ENCODE measurements around the gene HIGD1A. TPM values are rescaled to one million over a fixed set of nuclear protein-coding genes. Genes with fewer than 3 reads are reported as not detected.

The HIGD1A gene
- total RNA-seq, 1 experiment from 2014 or later: 112 TPM

DNA sequence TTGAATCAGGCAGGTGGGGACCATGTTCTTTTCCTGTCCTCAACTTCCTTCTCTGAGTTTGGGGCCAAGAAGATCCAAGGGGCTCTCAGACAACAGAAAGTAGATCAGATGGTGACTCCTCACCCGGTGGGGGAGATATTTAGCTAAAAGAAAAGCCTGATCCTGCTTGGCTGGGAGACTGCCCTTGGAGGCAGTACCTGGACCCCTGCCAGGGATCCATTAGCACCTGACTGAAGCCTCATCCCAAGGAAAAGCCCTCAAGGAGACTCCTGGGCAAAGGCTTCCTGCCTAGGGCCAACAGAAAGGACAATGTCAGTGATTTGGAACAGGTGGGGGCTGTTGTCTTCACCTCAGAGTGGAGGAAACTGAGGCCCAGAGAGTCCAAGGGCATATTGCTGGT is 68.2 kb downstream of the HIGD1A start:
- DNase-seq: no peak
- Histone ChIP-seq H3K9me3 (no peaks in the 10 kb centered on the region), H3K4me1 (no peaks in the 10 kb centered on the region), H3K36me3 (ENCODE audit: control insufficient read depth, insufficient read depth, low read length) (no peaks in the 10 kb centered on the region), H3K4me3 (ENCODE audit: low read depth, low read length) (no peak overlapping the region), H3K27me3 (replicated peaks; ENCODE audit: control insufficient read depth, insufficient read depth, low read length) (no peaks in the 10 kb centered on the region)
- no peak overlapping the region for H3K27ac Mint-ChIP-seq (ENCODE audit: unreplicated experiment)
- TF ChIP-seq, protein P1, sequence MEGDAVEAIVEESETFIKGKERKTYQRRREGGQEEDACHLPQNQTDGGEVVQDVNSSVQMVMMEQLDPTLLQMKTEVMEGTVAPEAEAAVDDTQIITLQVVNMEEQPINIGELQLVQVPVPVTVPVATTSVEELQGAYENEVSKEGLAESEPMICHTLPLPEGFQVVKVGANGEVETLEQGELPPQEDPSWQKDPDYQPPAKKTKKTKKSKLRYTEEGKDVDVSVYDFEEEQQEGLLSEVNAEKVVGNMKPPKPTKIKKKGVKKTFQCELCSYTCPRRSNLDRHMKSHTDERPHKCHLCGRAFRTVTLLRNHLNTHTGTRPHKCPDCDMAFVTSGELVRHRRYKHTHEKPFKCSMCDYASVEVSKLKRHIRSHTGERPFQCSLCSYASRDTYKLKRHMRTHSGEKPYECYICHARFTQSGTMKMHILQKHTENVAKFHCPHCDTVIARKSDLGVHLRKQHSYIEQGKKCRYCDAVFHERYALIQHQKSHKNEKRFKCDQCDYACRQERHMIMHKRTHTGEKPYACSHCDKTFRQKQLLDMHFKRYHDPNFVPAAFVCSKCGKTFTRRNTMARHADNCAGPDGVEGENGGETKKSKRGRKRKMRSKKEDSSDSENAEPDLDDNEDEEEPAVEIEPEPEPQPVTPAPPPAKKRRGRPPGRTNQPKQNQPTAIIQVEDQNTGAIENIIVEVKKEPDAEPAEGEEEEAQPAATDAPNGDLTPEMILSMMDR (IDR thresholded peaks at IDR 0.05; ENCODE audit: insufficient read depth in 1 of 2, low read depth in 1 of 2, low read length in 1 of 2, severe bottlenecking in 1 of 2, unreplicated experiment in 1 of 2): no peak
- no TSS peak for BruUV-seq (replicated peaks)
- intact Hi-C loops (cut with micrococcal nuclease; ENCODE audit: unreplicated experiment): no loop called here
- ChIA-PET CTCF (no interaction called here), POLR2A (no interaction called here)
- H3K4me3 Mint-ChIP-seq (ENCODE audit: unreplicated experiment): no peak overlapping the region
- no peaks in the 10 kb centered on the region for H3K9me3 Mint-ChIP-seq (ENCODE audit: unreplicated experiment)
- no peaks in the 10 kb centered on the region for H3K27me3 Mint-ChIP-seq (ENCODE audit: insufficient read depth, unreplicated experiment)
- no peaks in the 10 kb centered on the region for H3K36me3 Mint-ChIP-seq (ENCODE audit: insufficient read depth, unreplicated experiment)
- H3K4me1 Mint-ChIP-seq (ENCODE audit: low read depth, unreplicated experiment): no peaks in the 10 kb centered on the region

- H3K27me3 ChIP-seq (replicated peaks; ENCODE audit: control insufficient read depth, insufficient read depth, low read length): no peaks in the 10 kb centered on the region
- no peaks in the 10 kb centered on the region for H3K36me3 Mint-ChIP-seq (ENCODE audit: insufficient read depth, unreplicated experiment)
- TF ChIP-seq, protein P1 (IDR thresholded peaks at IDR 0.05; ENCODE audit: insufficient read depth in 1 of 2, low read depth in 1 of 2, low read length in 1 of 2, severe bottlenecking in 1 of 2, unreplicated experiment in 1 of 2): no peak
- no peaks in the 10 kb centered on the region for H3K36me3 ChIP-seq (ENCODE audit: control insufficient read depth, insufficient read depth, low read length)
- no peaks in the 10 kb centered on the region for H3K27me3 Mint-ChIP-seq (ENCODE audit: insufficient read depth, unreplicated experiment)
- no TSS peak for BruUV-seq (replicated peaks)
- H3K9me3 Mint-ChIP-seq (ENCODE audit: unreplicated experiment): no peaks in the 10 kb centered on the region
- no peaks in the 10 kb centered on the region for H3K4me1 ChIP-seq
- H3K4me3 ChIP-seq (ENCODE audit: low read depth, low read length): no peak overlapping the region
- intact Hi-C loops (cut with micrococcal nuclease; ENCODE audit: unreplicated experiment): no loop called here
- no peak overlapping the region for H3K4me3 Mint-ChIP-seq (ENCODE audit: unreplicated experiment)
- H3K27ac Mint-ChIP-seq (ENCODE audit: unreplicated experiment): no peak overlapping the region
- no peaks in the 10 kb centered on the region for H3K4me1 Mint-ChIP-seq (ENCODE audit: low read depth, unreplicated experiment)
- no peaks in the 10 kb centered on the region for H3K9me3 ChIP-seq
- DNase-seq: no peak
- CTCF ChIA-PET: interaction anchor here (0.7 kb wide), 1 partner anchor 104 kb away, joined by 3 read pairs; no protein-coding TSS in a partner anchor
- POLR2A ChIA-PET: interaction anchor here (0.7 kb wide), 1 partner anchor 70 kb away, joined by 4 read pairs; no protein-coding TSS in a partner anchor
Measured at GRCh38 chr3:42735615-42736014, 68.7 kb downstream of the HIGD1A start.

GRCh38 chr3:42735019-42735418 is 69.3 kb downstream of the HIGD1A start:
- no peak overlapping the region for H3K4me3 ChIP-seq (ENCODE audit: low read depth, low read length)
- Mint-ChIP-seq H3K36me3 (ENCODE audit: insufficient read depth, unreplicated experiment) (no peaks in the 10 kb centered on the region), H3K27me3 (ENCODE audit: insufficient read depth, unreplicated experiment) (no peaks in the 10 kb centered on the region), H3K4me3 (ENCODE audit: unreplicated experiment) (no peak overlapping the region), H3K9me3 (ENCODE audit: unreplicated experiment) (no peaks in the 10 kb centered on the region), H3K27ac (ENCODE audit: unreplicated experiment) (no peak overlapping the region), H3K4me1 (ENCODE audit: low read depth, unreplicated experiment) (no peaks in the 10 kb centered on the region)
- H3K9me3 ChIP-seq: no peaks in the 10 kb centered on the region
- DNase-seq: no peak
- H3K36me3 ChIP-seq (ENCODE audit: control insufficient read depth, insufficient read depth, low read length): no peaks in the 10 kb centered on the region
- H3K4me1 ChIP-seq: no peaks in the 10 kb centered on the region
- BruUV-seq (replicated peaks): no TSS peak
- TF ChIP-seq, protein P1 (IDR thresholded peaks at IDR 0.05; ENCODE audit: insufficient read depth in 1 of 2, low read depth in 1 of 2, low read length in 1 of 2, severe bottlenecking in 1 of 2, unreplicated experiment in 1 of 2): no peak
- no peaks in the 10 kb centered on the region for H3K27me3 ChIP-seq (replicated peaks; ENCODE audit: control insufficient read depth, insufficient read depth, low read length)
- intact Hi-C loops (cut with micrococcal nuclease; ENCODE audit: unreplicated experiment): no loop called here
- CTCF ChIA-PET: interaction anchor here (0.7 kb wide), 1 partner anchor 105 kb away, joined by 3 read pairs; no protein-coding TSS in a partner anchor
- POLR2A ChIA-PET: no interaction called here

Measured in Caco-2 (cell line).